Frontal cortex (tissue), 4 donors: ENCODE results near the gene NPAS2. TPM values are rescaled to one million over a fixed set of nuclear protein-coding genes. Genes with fewer than 3 reads are reported as not detected.

Experiments
- DNase-seq, 2 donors: peaks; one replicate each; pipeline ENCODE4 v3.0.0; 2012; ENCODE audit warnings: low spot score in 2 of 2
- FAIRE-seq: peaks from 2 replicates; lab custom pipeline; 2012; peaks lifted over from hg19 to GRCh38; lab: Jason Lieb, UNC
- total RNA-seq: library from RNA; depleted of rRNA; stranded (reverse); fragments of >200 nt; gene quantifications from one replicate; pipeline ENCODE4 v1.2.3, GENCODE V29; 2014
- donor health status: control.
- donor health status: control.
- donor health status: control.

Gene NPAS2
- total RNA-seq, 1 donor from 2014 or later: 6.5 TPM

- DNase-seq (no peak), FAIRE-seq (no peak)
These were observed 56.4 kb downstream of the NPAS2 start for GRCh38 chr2:100876231-100876860.

- FAIRE-seq: no peak
- no peak for DNase-seq
These were observed 57.6 kb downstream of the NPAS2 start for GRCh38 chr2:100877555-100877954.

GRCh38 chr2:100878000-100878791 is 58.3 kb downstream of the NPAS2 start:
- FAIRE-seq: no peak
- DNase-seq: no peak

GRCh38 chr2:100879296-100879695 is 59.4 kb downstream of the NPAS2 start:
- DNase-seq: no peak
- no peak for FAIRE-seq

- FAIRE-seq (no peak), DNase-seq (no peak)
These were observed 60.1 kb downstream of the NPAS2 start for GRCh38 chr2:100880036-100880435.

- FAIRE-seq (no peak), DNase-seq (no peak)
These were observed 60.8 kb downstream of the NPAS2 start for GRCh38 chr2:100880730-100881129.

GRCh38 chr2:100882645-100883613 is 63.0 kb downstream of the NPAS2 start:
- DNase-seq (no peak), FAIRE-seq (no peak)

GRCh38 chr2:100884145-100884621 is 64.2 kb downstream of the NPAS2 start:
- no peak for FAIRE-seq
- DNase-seq: no peak

GRCh38 chr2:100886085-100886484 is 66.1 kb downstream of the NPAS2 start:
- DNase-seq (no peak), FAIRE-seq (no peak)

- FAIRE-seq: no peak
- no peak for DNase-seq
These were observed 67.2 kb downstream of the NPAS2 start for GRCh38 chr2:100887039-100887578.

- FAIRE-seq (no peak), DNase-seq (peak in 1 of 2 donors; percentile 36)
These were observed 68.0 kb downstream of the NPAS2 start for GRCh38 chr2:100887713-100888495.

- DNase-seq (no peak), FAIRE-seq (no peak)
These were observed 68.7 kb downstream of the NPAS2 start for GRCh38 chr2:100888601-100889000.

GRCh38 chr2:100889286-100889685 is 69.3 kb downstream of the NPAS2 start:
- no peak for FAIRE-seq
- DNase-seq: no peak

GRCh38 chr2:100891906-100892642 is 72.1 kb downstream of the NPAS2 start:
- no peak for DNase-seq
- FAIRE-seq: no peak

GRCh38 chr2:100893392-100894104 is 73.6 kb downstream of the NPAS2 start:
- no peak for DNase-seq
- FAIRE-seq: no peak

GRCh38 chr2:100894105-100894795 is 74.3 kb downstream of the NPAS2 start:
- FAIRE-seq (no peak), DNase-seq (no peak)

GRCh38 chr2:100894796-100895156 is 74.8 kb downstream of the NPAS2 start:
- DNase-seq (no peak), FAIRE-seq (no peak)
